ENCODE data around the gene LMNTD2. TPM values are rescaled to one million over a fixed set of nuclear protein-coding genes. Genes with fewer than 3 reads are reported as not detected.

LMNTD2 gene
- total RNA-seq, 2 experiments from 2014 or later, result 3.4 to 4.8 TPM

DNA sequence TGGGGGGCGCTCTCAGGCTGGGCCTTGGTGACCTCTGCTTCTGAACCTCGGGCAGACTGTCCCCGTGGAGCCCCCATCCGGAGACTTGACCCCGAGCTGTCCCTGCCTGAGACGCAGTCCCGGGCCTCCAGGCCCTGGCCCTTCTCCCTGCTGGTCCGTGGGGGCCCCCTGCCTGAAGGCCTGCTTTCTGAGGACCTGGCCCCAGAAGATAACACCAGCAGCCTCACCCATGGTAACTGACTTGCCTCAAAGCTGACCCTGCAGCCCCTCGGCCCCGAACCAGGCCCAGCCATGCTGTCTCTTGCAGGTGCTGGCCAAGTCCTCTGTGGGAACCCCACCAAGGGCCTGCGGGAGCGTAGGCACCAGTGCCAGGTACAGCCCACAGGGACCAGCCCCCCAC is 8.9 kb downstream of the LMNTD2 start:
- Mint-ChIP-seq H3K36me3 (ENCODE audit: low read depth) (no peaks in the 10 kb centered on the region), H3K27me3 (peaks cover 5% of the 10 kb centered on the region), H3K27ac (no peak overlapping the region), H3K4me1 (peaks cover 2% of the 10 kb centered on the region), H3K4me3 (no peak overlapping the region), H3K9me3 (no peaks in the 10 kb centered on the region)
- DNase-seq, result no peak
- ChIA-PET POLR2A (no interaction called here), CTCF (interaction anchor here (0.9 to 1.6 kb wide), 2 partner anchors 16 to 33 kb away, joined by 3 read pairs; partner anchors contain the start of gene HRAS)

GRCh38 chr11:551131-551530 is 9.4 kb downstream of the LMNTD2 start:
- Mint-ChIP-seq H3K9me3 (no peaks in the 10 kb centered on the region), H3K4me1 (no peaks in the 10 kb centered on the region), H3K27me3 (peaks cover under 1% of the 10 kb centered on the region), H3K4me3 (no peak overlapping the region), H3K27ac (no peak overlapping the region), H3K36me3 (ENCODE audit: low read depth) (no peaks in the 10 kb centered on the region)
- no peak for DNase-seq
- ChIA-PET POLR2A (no interaction called here), CTCF (interaction anchor here (0.6 to 1.1 kb wide), 3 partner anchors 18 to 1871 kb away, joined by 3 to 4 read pairs (median 3); no protein-coding TSS in a partner anchor)

- Mint-ChIP-seq H3K27me3 (no peaks in the 10 kb centered on the region), H3K4me1 (no peaks in the 10 kb centered on the region), H3K4me3 (no peak overlapping the region), H3K9me3 (no peaks in the 10 kb centered on the region), H3K27ac (no peak overlapping the region), H3K36me3 (ENCODE audit: low read depth) (no peaks in the 10 kb centered on the region)
- no peak for DNase-seq
- POLR2A ChIA-PET, result no interaction called here
- CTCF ChIA-PET, result interaction anchor here (0.6 to 1.1 kb wide), 3 partner anchors 18 to 1871 kb away, joined by 3 to 4 read pairs (median 3); no protein-coding TSS in a partner anchor
These were observed 9.8 kb downstream of the LMNTD2 start for GRCh38 chr11:550746-551085.

- POLR2A ChIA-PET, result no interaction called here
- Mint-ChIP-seq H3K27ac (no peak overlapping the region), H3K27me3 (no peaks in the 10 kb centered on the region), H3K36me3 (ENCODE audit: low read depth) (no peaks in the 10 kb centered on the region), H3K4me3 (no peak overlapping the region), H3K9me3 (no peaks in the 10 kb centered on the region), H3K4me1 (no peaks in the 10 kb centered on the region)
- CTCF ChIA-PET, result interaction anchor here (1.1 kb wide), 1 partner anchor 17 kb away, joined by 3 read pairs; no protein-coding TSS in a partner anchor
- no peak for DNase-seq
These were observed 10.4 kb downstream of the LMNTD2 start for GRCh38 chr11:550021-550745.

DNA sequence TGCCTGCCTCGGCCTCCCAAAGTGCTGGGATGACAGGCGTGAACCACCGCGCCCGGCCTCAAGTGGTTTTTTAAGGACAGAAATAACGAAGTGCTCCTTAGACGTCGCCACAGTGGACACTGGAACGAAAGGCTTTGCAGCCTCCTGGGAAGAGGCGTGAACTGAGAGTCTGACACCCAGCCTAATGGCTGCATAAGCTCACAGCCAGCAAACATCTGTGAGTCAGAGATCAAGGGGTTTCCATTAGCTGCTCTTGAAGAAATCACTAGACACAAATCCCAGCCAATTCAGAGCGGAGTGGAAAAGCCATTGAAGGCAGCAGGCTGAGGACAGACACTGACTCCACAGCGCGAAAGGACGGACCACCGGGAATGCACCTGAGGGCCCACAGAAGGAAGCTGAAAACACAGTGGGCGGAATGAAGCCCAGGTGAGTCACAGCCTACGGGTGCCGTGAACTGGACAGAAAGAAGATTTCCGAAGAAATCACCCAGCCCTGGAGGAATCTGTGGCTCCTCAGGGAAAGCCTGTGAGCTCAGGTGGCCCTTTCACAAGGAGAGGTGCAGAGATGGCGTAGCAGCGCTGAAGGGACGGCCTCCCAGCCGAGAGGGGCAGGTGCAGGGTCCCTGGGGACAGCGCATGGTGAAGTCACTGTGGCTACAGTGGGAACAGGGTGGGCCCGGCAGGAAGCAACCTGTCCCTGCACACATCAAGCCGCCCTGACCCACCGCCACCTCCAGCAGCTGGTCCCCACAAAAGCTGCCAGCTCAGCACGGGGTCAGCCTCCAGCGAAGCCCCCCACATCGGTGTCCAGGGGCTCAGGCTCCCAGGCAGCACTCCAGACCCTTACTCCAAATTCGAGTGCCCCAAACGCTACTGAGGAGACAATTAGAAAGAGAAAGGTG is 11.6 kb downstream of the LMNTD2 start:
- Mint-ChIP-seq H3K9me3 (no peaks in the 10 kb centered on the region), H3K4me3 (no peak overlapping the region), H3K36me3 (ENCODE audit: low read depth) (no peaks in the 10 kb centered on the region), H3K27ac (no peak overlapping the region), H3K27me3 (no peaks in the 10 kb centered on the region), H3K4me1 (no peaks in the 10 kb centered on the region)
- ChIA-PET CTCF (interaction anchor here (1.5 kb wide), 1 partner anchor 10 kb away, joined by 4 read pairs; no protein-coding TSS in a partner anchor), POLR2A (interaction anchor here (0.6 kb wide), 1 partner anchor 13 kb away, joined by 4 read pairs; no protein-coding TSS in a partner anchor)
- no peak for DNase-seq

- POLR2A ChIA-PET, result no interaction called here
- no peaks in the 10 kb centered on the region for H3K36me3 Mint-ChIP-seq (ENCODE audit: low read depth)
- H3K4me3 Mint-ChIP-seq, result no peak overlapping the region
- no peak for DNase-seq
- no peaks in the 10 kb centered on the region for H3K27me3 Mint-ChIP-seq
- no peak overlapping the region for H3K27ac Mint-ChIP-seq
- no peaks in the 10 kb centered on the region for H3K4me1 Mint-ChIP-seq
- no peaks in the 10 kb centered on the region for H3K9me3 Mint-ChIP-seq
- CTCF ChIA-PET, result interaction anchor here (0.8 to 3.2 kb wide), 4 partner anchors 9 to 26 kb away, joined by 3 to 15 read pairs (median 6); no protein-coding TSS in a partner anchor
These were observed 15.4 kb downstream of the LMNTD2 start for GRCh38 chr11:545171-545570.

DNA sequence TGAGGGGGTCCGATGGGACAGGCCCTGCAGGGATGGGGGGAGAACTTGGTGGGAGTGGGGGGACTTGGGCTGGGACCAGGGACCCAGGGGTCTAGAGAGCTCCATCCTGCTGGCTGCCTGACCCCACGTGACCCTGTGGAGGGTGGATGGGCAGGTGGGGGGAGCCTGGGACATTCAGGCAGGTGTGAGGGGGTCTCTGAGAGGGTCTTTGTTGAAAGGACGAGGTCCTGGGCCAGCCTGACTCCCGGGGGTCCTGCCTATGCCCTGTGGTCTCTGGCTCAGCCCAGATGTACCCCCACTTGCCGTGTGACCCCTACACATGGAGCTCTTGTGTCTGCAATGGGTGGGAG is 15.7 kb downstream of the LMNTD2 start:
- Mint-ChIP-seq H3K4me1 (no peaks in the 10 kb centered on the region), H3K27me3 (no peaks in the 10 kb centered on the region), H3K9me3 (no peaks in the 10 kb centered on the region), H3K36me3 (ENCODE audit: low read depth) (no peaks in the 10 kb centered on the region), H3K27ac (no peak overlapping the region), H3K4me3 (no peak overlapping the region)
- no peak for DNase-seq
- ChIA-PET CTCF (interaction anchor here (0.8 to 3.2 kb wide), 4 partner anchors 9 to 26 kb away, joined by 3 to 15 read pairs (median 6); no protein-coding TSS in a partner anchor), POLR2A (no interaction called here)

DNA sequence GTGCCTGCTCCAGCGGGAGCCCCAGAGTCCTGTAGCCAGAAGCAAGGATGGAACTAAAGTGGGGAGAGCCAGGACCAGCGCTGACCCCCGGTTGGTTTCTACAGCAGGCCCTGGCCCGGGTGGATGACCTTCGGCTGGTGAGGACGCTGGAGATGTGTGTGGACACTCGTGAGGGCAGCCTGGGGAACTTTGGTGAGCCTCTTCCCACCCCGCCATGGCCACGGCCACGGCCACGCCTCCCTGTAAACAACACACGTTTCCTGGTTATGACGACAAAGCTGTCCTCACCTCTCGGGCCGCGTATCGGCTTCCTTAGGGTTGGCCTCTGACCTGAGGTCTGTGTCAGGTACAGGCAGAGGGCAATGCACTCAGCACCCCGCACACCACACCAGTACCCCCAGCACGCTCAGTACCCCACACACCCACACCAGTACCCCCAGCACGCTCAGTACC is 19.1 kb downstream of the LMNTD2 start:
- H3K27ac Mint-ChIP-seq, result no peak overlapping the region
- H3K4me3 Mint-ChIP-seq, result no peak overlapping the region
- no peaks in the 10 kb centered on the region for H3K9me3 Mint-ChIP-seq
- peaks cover 13% of the 10 kb centered on the region for H3K4me1 Mint-ChIP-seq
- H3K36me3 Mint-ChIP-seq (ENCODE audit: low read depth), result no peaks in the 10 kb centered on the region
- DNase-seq, result no peak
- no peaks in the 10 kb centered on the region for H3K27me3 Mint-ChIP-seq
- POLR2A ChIA-PET, result no interaction called here
- CTCF ChIA-PET, result interaction anchor here (1.3 to 4.0 kb wide), 2 partner anchors 14 to 23 kb away, joined by 3 to 19 read pairs; no protein-coding TSS in a partner anchor

GRCh38 chr11:540583-541432 is 19.7 kb downstream of the LMNTD2 start:
- H3K4me1 Mint-ChIP-seq, result peaks cover 17% of the 10 kb centered on the region
- DNase-seq, result no peak
- no peaks in the 10 kb centered on the region for H3K9me3 Mint-ChIP-seq
- ChIA-PET POLR2A (no interaction called here), CTCF (interaction anchor here (0.6 to 4.0 kb wide), 3 partner anchors 15 to 93 kb away, joined by 3 to 19 read pairs (median 3); no protein-coding TSS in a partner anchor)
- no peaks in the 10 kb centered on the region for H3K36me3 Mint-ChIP-seq (ENCODE audit: low read depth)
- no peak overlapping the region for H3K27ac Mint-ChIP-seq
- H3K4me3 Mint-ChIP-seq, result no peak overlapping the region
- no peaks in the 10 kb centered on the region for H3K27me3 Mint-ChIP-seq

DNA sequence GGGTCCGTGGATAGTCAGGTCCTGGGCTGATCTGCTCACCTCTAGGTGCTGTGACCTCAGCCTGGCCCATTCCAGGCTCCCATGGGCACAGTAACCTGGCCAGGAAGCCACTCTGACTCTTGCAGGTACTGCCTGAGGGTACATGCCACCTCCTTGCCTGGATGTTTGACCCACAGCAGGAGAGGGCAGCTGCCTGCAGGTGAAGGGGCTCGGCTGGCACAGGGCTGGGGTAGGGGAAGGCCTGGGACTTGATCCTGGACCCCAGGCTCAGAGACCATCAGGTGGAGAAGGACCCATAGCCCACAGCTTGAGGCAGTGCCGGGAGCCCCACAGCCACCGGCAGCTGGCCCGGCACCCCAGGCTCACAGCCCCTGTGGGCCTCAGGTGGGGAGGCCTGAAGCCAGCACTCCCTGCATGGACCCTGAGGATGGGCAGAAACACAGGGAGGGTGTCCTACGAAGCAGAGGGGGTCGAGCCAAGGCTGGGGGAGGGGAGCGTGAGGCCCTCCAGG is 20.5 kb downstream of the LMNTD2 start:
- POLR2A ChIA-PET, result no interaction called here
- H3K36me3 Mint-ChIP-seq (ENCODE audit: low read depth), result no peaks in the 10 kb centered on the region

DNA sequence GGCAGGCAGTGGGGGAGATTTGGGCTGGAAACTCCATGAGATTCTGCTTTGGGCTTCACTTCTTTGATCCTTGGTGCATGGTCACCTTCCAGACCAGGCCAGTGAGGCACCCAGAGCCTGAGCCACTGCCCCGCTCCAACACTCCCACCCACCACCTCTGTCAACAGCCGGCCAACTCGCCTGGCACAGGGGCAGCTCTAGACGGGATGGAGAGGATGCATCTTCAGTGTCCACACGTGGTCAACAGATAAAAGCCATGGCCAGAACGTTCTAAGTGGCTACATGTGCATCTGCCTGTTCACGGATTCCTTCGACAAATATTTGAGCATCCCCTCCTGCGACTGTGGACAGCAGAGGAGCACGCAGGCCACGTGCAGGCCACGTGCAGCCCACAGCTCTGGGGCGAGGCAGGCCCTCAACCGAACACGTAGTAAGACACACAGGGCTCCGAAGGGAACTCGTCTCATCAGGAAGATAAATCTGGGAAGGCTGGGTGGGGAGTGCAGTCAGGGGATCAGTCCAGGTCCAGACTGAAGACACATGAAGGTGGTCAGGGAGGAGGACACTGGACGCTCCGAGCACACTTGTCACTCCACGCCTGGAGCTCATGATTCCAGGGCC is 22.0 kb downstream of the LMNTD2 start:
- no peak for DNase-seq
- Mint-ChIP-seq H3K27me3 (no peaks in the 10 kb centered on the region), H3K9me3 (no peaks in the 10 kb centered on the region), H3K27ac (no peak overlapping the region), H3K36me3 (ENCODE audit: low read depth) (no peaks in the 10 kb centered on the region), H3K4me1 (peaks cover 21% of the 10 kb centered on the region), H3K4me3 (no peak overlapping the region)
- POLR2A ChIA-PET, result no interaction called here
- CTCF ChIA-PET, result interaction anchor here (1.1 to 1.3 kb wide), 3 partner anchors 10 to 19 kb away, joined by 4 to 5 read pairs (median 4); no protein-coding TSS in a partner anchor

More for the DNA sequence above, 20.5 kb downstream of the LMNTD2 start:
- H3K4me1 Mint-ChIP-seq, result peaks cover 17% of the 10 kb centered on the region
- CTCF ChIA-PET, result interaction anchor here (0.6 to 4.0 kb wide), 3 partner anchors 12 to 92 kb away, joined by 3 to 19 read pairs (median 3); no protein-coding TSS in a partner anchor
- H3K9me3 Mint-ChIP-seq, result no peaks in the 10 kb centered on the region
- no peak for DNase-seq
- H3K27ac Mint-ChIP-seq, result no peak overlapping the region
- H3K27me3 Mint-ChIP-seq, result no peaks in the 10 kb centered on the region
- no peak overlapping the region for H3K4me3 Mint-ChIP-seq
